Upper lobe of left lung (tissue), 4 donors: ENCODE results near the gene KIF13A.

Experiments
- POLR2A ChIP-seq, 4 donors: fragments of 450-650 bp; IDR thresholded peaks; one replicate each; pipeline ENCODE4 v1.5.1; 2016 to 2017; ENCODE audit warnings: antibody characterized with exemption in 4 of 4, mild to moderate bottlenecking in 2 of 4
- TF ChIP-seq, protein P1 (sequence below), 6 experiments: fragments of 450-650 bp in 4 of 6; fragments of 200-600 bp in 2 of 6; sonication (generic) in 2 of 6; IDR thresholded peaks; one replicate each; pipeline ENCODE4 v1.5.1; 2016 to 2019; ENCODE audit warnings: antibody characterized with exemption in 6 of 6

DNA sequence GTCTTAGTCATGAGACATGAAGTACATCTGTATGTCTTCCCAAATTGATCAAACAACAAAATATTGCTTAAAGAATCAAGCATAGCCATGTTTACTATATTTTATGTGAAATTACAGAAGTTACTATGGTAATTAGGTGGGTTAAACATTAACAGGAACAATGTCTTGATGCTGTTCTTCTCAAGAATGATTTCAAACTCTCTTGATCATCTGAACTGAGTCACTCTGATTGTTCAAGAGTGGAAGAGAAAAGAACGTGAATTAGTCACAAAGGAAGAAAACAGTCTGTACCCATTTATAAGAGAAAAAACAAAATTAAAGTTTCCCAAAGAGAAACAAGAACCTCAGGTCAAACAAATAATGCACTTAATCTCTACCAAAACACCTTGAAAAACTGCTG is 218.6 kb downstream of the KIF13A start:
- TF ChIP-seq POLR2A (IDR thresholded peaks at IDR 0.05) = no peak
- TF ChIP-seq, protein P1, sequence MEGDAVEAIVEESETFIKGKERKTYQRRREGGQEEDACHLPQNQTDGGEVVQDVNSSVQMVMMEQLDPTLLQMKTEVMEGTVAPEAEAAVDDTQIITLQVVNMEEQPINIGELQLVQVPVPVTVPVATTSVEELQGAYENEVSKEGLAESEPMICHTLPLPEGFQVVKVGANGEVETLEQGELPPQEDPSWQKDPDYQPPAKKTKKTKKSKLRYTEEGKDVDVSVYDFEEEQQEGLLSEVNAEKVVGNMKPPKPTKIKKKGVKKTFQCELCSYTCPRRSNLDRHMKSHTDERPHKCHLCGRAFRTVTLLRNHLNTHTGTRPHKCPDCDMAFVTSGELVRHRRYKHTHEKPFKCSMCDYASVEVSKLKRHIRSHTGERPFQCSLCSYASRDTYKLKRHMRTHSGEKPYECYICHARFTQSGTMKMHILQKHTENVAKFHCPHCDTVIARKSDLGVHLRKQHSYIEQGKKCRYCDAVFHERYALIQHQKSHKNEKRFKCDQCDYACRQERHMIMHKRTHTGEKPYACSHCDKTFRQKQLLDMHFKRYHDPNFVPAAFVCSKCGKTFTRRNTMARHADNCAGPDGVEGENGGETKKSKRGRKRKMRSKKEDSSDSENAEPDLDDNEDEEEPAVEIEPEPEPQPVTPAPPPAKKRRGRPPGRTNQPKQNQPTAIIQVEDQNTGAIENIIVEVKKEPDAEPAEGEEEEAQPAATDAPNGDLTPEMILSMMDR (IDR thresholded peaks at IDR 0.05) = no peak
